ENCODE data around the gene LRRC8E. TPM values are rescaled to one million over a fixed set of nuclear protein-coding genes. Genes with fewer than 3 reads are reported as not detected.

Gene LRRC8E
- total RNA-seq, 1 donor from 2014 or later, result 1.8 TPM

DNA sequence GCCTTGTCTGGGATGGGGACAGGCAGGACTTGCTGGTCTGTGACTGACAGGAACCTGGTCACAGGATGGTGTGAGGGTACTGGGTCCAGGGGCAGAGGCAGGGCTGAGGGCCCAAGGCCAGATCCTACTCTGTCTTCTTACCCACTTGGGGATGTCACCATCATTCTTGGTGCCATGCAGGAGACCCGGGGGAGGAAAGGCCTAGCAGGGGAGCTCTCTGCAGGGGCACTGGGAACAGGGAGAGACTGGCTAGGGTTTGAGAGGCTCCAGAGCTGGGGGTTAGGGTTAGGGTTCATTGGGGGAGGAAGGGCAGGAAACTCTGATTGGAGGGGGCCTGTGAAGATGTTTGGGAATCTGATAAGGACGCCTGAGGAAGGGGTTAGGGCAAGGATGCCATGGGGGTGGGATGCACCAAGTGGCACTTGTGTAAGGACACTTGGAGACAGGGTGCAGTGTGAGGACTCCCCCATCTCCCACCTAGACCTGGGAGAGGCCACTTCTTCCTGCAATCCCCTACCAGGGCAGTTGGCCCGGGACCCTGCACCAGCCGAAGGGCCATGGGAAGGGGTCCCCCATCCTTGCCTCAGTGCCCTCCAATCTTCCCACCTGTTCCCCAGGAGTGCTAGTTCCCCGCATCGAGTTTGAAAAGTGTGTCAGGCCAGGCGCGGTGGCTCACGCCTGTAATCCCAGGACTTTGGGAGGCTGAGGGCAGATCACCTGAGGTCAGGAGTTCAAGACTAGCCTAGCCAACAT is 21.0 kb upstream of the LRRC8E start:
- DNase-seq (ENCODE audit: low spot score), result no peak

DNA sequence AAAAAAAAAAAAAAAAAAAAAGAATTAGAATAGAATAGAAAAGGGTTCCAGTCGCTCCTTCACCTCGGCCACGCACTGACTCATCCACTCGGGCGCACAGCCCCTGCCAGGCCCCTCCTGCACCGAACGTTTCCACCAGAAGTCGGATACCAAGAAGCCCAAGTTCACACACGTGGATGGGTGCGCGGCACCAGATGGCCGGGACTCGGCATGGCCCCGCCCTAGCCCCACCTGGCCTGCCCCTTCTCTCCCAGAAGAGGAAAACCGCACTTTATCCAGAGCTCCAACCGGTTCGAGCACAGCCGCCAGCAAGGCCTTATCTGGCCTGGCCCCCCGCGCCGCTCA is 20.0 kb upstream of the LRRC8E start:
- DNase-seq (ENCODE audit: low spot score), result no peak

DNA sequence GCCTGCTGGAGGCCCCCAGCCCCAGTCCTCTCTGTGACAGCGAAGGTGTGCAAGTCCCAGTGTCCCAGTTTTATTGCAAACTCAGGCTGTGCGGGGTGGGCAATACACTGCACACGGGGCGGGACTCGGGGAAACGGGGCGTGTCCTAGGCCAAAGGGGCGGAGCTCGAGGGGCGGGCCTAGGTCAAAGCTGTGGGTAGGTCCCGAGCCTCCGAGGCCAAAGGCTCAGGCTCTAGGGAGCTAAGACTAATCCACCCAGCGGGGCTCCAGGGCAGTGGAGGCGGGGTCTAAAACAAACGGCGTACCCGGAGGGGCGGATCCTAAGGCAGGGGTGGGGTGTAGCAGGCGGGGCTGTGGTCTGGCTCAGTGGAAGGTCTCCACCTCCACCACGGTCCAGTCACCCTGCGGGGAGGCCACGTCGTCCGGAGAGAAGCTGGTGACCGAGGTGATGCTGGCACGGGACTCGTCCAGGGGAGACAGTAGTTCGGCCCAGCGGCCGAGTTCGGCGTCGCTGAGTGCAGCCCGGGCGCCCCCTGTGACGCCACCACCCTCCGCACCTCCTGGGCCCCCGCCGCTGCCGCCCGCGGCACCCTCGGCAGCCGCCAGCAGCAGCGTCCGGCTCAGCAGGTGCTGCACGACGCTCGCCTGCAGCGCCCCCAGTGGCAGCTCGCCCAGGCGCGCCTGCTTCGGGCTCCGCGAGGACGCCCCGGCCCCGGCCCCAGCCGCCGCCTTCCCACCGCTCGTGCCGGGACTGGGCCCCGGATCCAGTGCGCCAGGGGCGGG is 19.4 kb upstream of the LRRC8E start:
- DNase-seq (ENCODE audit: low spot score), result no peak

DNA sequence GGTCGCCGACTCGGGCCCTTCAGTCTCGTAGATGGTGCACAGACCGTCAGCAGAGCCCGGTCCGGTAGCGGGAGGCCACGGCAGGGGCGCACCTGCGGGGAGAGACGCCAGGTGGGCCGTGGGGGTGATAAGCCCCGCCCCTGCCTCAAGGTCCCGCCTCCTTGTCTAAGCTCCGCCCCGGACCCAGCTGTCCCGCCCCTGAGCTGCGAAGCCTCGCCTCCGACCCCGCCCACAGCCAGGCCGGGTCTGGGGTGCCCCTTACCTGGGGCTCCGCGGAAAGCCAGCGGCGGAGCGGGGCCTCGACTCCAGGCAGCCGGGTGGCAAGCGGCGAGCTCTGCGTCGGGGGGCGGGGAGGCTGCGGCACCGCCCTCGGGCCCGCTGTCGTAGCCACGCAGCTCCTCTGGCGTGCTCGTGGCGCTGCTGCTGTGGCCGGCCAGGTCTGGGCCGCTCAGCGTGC is 18.8 kb upstream of the LRRC8E start:
- no peak for DNase-seq (ENCODE audit: low spot score)

DNA sequence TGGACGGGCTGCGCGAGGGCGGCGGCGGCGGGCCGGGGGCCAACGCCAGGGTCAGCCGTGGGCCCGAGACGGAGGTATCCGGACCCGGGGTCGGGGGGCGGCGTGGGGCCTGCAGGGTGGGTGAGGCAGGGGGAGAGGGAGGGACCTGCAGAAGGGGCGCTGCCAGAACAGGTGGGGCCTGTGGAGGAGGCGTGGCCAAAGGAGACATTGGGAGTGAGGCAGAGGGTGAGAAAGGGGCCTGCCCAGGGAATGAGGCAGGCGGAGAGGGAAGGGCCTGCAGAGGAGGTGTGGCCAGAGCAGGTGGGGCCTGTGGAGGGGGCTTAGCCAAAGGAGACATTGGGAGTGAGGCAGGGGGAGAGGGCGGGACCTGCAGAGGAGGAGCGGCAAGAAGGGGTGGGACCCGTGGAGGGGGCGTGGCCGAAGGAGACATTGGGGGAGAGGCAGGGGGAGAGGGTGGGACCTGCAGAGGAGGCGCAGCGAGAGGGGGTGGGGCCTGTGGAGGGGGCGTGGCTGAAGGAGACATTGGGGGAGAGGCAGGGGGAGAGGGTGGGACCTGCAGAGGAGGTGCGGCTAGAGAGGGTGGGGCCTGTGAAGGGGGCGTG is 18.3 kb upstream of the LRRC8E start:
- no peak for DNase-seq (ENCODE audit: low spot score)

DNA sequence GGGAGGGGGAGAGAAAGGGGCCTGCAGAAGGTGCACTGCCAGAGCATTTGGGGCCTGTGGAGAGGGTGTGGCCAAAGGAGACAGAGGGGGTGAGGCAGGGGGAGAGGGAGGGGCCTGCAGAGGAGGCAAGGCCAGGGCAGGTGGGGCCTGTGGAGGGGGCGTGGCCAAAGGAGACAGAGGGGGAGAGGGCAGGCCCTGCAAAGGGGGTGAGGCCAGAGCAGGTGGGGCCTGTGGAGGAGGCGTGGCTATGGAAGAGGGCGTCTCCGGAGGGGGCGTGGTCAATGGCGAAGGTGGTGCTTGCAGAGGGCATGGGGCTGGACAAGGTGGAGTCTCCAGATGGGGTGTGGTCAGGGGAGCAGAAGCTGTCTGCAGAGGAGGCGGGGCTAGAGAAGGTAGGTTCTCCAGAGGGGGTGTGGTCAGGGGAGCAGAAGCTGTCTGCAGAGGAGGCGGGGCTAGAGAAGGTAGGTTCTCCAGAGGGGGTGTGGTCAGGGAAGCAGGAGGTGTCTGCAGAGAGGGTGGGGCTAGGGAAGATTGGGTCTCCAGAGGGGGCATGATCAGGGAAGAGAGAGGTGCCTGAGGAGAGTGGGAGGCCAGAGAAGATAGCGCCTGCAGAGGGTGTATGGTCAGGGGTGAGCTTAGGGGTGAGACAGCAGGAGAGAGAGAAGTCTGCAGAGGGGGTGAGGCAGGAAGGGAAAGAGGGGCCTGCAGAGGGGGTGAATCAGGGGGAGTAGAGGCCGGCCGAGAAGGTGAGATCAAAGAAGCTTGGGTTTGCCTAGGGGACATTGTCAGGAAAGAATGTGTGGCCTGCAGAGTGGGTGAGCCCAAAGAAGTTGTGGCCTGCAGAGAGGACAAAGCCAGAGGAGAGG is 17.5 kb upstream of the LRRC8E start:
- DNase-seq (ENCODE audit: low spot score), result no peak

DNA sequence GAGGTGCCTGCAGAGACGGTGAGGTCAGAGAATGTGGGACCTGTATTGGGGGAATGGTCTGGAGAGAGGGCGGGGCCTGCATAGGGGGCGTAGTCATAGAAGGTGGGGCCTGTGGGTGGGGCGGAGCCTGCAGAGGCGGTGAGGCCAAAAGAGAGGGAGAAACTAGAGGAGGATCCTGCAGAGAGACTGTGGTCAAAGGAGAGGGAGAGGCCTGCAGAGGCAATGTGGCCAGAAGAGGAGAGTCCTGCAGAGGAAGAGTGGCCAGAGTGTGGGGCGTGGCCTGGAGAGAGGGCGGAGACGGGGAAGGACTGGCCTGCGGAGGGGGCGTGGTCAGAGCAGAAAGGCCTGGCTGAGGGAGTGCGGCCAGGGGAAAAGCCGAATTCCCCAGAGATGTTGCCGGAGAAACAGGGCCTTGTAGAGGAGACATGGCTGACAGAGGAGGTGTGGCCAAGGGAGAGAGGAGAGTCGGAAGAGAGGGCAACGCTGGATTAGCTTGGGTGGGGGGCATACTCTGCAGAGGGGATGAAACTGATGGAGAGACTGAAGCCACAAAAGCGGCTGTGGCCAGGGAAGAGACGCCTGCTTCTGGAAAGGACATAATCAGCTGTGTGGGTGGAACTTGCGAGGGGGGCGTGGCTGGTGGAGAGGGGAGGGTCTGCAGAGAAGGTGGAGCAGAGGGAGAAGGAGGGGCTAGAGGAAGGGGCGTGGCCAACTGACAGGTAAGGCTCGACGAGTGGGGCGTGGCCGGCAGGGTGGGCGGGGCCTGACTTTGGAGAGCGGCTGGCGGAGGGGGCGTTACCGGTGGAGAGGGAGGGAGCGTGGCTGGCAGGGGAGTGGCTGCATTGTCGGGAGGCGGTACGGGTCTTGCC is 16.6 kb upstream of the LRRC8E start:
- DNase-seq (ENCODE audit: low spot score), result no peak

DNA sequence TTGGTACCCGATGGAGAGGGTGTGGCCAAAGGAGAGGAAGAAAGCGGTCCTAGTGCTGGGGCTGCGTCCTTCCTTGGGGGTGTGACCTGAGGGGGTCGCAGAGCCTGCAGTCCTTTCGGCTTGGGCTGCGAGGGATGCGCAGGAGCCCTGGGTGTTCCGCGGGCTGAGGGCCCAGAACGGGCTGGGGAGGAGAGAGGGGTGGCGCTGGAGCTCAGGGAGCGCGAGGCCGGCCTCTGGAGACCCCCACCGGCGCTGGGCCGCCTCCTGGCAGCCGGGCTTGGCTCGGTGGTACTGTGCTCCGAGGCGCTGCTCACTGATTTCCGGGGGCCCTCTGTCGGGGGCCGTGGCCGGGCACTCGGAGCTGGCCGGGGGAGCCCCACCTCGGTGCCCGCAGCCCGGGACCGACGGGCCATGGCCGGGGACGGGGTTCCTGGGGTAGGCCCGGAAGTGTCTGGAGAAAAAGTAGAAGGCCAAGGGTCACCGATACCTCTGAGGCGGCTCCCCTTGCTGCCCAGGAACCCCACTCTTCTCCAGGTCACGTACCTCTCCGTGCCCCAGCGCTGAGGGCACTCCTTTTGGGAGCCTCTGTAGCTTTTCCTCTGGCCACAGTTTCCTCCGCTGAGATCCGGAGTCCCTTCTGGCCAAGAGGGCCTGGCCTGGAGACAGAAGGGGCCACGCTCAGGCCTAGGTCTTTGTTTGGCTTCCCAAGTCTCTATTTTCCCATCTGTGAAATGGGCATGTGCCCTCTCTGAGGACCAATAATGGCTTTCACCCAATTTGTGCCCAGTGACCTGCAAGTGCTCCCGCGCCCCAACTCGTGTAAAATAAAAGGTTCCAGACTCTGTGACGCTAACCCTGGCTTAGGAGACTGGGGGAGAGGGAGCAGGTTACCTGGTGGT is 15.8 kb upstream of the LRRC8E start:
- DNase-seq (ENCODE audit: low spot score), result no peak

DNA sequence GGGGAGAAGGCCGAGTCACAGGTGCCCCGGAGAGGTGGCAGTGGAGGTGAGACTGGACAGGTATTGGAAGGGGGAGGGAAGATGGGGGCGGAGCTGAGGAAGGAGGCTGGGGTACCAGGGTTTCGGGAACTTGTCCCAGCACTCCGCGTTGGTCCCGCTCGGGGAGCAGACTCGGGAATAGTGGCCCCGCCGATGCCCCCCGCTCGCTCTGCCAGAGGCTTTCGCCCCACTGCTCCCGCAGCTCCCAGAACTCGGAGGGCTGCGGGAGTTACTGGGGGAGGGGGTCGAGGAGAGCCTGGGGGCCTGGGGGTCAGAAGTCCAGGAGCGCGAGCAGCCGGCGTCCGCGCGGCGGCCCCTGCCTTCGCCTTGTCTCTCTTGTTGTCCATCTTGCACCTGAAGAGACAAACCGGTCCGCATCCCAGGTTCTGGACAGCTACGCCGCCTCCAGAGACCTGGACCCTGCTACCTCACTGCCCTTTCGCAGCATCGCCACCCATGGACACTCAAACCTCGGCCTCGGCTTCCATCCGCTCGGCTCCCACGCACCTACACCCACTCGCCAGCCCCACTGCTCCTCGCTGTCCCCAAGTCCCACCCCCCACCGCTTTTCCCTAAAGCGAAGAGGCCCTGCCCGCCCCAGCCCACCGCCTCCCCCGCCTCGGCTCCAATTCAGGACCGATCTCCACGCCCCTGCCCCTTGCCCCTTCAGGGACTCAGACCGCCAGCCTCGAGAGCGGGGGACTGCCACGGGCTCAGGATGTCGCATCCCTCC is 14.8 kb upstream of the LRRC8E start:
- DNase-seq (ENCODE audit: low spot score), result no peak

DNA sequence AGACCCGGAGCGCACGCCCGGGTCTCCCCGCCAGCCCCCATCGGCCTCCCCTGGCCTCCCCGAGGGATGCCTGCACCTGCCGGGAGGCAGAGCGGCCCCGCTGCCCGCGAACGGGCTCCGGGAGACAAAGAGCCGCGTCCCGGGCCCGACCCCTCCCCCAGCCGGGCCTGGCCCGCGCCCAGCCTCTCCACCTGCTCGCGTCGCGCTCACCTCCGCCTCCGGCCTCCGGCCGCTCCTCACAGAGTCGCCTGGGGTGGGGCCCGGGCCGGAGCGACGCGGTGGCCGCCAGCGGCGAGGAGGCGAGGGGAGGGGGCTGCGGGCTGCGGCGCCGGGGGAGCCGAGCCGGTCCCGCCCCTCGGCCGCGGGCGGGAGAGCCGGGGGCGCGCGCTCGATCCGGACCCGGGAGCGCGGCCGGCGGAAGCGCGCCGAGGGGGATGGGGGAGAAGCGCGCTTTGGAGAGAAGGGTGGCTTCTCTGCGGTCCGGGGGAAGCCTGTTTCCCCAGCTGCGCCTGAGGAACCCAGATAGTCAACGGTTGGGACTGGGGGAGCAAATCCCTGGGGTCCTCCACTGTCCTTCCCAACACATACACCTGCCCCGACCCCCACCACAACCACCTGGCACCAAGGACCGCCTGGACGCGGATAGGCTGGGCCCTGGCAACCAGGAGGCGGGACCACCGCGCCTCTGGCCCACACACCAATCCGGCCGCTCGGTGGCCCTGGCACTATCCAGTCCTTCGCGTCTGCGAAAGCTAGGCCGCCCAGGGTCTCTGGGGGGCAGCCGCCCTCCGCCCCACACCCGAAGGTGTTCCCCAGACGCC is 14.0 kb upstream of the LRRC8E start, which contains the start of gene PRR36:
Gene PRR36 (minus strand): TSS at position 315 of the 821 bp plus-strand sequence. CDS start 701 bp downstream, outside the sequence.
- DNase-seq (ENCODE audit: low spot score), result no peak

DNA sequence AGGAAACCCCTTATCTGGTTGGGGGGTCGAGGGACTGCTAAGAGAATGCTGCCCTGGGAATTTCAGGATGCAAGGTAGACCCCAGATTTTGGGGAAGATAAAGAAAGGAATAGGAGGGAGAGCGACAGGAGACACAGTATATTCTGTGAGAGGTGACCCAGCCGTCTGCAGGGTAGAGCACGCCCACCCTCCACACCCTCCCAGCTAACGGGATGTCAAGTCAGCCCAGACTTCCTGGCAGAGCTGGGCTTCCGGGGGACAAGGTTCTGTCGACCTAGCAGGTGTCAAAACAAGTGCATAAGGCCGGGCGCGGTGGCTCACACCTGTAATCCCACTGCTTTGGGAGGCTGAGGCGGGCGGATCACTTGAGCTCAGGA is 13.4 kb upstream of the LRRC8E start:
- no peak for DNase-seq (ENCODE audit: low spot score)

DNA sequence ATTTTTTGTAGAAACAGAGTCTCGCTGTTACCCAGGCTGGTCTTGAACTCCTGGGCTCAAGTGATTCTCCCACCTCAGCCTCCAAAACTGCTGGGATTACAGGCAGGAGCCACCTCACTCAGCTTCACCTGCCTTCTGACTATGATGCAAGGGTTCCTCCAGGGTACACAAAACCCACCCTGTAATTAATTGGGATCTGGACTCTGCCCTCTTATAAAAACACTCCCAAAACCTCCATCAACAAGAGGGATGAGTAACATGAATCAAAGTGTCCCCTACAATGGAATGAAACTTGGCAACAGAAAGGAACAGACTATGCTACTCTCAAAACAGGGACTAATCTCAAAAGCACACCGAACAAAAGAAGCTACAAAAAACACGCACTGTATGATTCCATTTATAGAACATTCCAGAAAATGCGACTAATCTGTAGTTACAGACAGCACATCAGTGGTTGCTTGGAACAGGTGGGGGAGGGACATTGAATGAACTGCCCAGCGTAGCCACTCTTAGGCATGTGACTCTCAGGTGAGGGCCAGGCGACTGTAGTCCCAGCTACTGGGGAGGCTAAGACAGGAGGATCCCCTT is 11.0 kb upstream of the LRRC8E start:
- DNase-seq (ENCODE audit: low spot score), result no peak

DNA sequence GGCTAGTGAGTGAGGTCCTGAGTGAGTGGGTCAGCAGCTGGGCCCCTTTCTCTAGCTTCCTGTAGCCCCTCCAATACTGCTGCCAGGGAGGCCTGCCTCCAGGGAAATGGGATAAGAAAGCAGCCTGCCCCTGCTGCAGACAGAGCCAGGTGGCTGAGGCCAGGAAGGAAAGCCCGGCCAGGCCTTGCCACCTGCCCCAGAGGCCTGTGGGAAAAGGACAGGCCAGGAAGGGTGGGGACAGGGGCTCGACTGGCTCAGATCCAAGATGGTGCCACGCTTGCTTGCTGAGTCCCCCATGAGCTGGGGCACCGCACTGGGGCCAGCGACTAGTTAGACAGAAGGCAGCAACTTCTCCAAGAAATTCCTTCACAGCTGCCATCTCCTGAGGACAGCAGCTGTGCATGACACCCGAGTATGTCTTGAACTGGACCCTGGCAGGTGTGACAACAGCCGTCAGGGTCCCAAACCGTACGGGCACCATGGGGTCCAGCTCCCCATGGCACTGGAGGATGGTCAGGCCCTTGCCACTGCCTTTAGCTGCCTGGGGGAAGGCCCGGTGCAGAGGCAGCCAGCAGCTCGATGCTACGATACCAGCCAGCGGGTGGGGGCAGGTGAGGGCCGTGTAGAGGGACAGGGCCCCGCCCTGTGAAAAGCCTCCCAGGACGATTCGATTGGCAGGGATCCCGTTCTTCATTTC is 9.1 kb upstream of the LRRC8E start:
- no peak for DNase-seq (ENCODE audit: low spot score)

DNA sequence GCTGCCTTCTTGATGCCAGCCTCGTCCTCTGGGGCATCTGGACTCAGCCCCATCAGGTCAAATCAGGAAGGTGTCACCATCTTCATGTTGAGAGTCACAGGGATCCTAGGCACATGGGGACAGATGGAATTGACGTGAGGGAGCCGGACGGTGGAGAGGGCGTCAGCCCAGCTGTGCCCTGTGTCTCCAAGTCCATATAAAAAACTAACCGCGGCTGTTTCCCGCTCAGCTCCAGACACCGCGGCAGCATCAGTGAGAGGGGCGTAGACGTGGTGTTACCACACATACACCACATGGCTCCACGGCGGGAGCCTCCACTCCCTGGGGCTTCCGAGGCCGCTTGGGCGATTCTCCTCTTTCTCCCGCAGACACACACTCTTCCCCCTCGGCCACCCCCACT is 8.5 kb upstream of the LRRC8E start:
- no peak for DNase-seq (ENCODE audit: low spot score)

DNA sequence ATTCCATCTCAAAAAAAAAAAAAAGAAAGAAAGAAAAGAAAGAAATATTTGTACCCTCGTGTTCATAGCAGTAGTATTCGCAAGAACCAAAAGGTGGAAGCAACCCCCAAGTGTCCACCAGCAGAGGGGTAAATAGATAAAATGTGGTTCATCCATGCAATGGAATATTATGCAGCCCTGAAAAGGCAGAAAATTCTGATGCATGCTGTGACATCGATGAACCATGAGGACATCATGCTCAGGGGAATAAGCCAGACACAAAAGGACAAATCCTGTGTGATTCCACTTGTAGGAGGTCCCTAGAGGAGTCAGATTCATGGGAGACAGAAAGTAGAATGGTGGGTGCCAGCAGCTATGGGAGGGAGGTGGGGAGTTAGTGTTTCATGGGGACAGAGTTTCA is 6.4 kb upstream of the LRRC8E start:
- no peak for DNase-seq (ENCODE audit: low spot score)

DNA sequence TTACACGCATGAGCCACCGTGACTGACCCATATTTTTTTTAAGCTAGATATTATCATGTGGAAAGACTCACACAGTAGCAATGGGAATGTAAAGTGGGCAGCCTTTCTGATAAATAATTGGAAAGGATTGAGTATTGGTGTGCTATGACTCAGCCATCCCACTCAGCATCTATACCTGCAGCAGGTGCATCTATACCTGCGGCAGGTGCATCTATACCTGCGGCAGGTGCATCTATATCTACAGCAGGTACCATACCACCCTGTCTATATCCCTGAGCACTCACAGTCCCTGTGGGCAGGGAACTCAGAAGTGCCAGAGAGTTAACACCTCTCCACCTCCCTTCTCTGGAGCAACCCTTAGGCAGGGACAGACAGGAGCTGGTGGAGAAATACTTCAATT is 5.2 kb upstream of the LRRC8E start:
- DNase-seq (ENCODE audit: low spot score), result no peak
